ENCODE measurements around the gene FAM234B.
A peak's percentile ranks its signal among the peaks of the same experiment; 100 is the strongest.

The FAM234B gene

DNA sequence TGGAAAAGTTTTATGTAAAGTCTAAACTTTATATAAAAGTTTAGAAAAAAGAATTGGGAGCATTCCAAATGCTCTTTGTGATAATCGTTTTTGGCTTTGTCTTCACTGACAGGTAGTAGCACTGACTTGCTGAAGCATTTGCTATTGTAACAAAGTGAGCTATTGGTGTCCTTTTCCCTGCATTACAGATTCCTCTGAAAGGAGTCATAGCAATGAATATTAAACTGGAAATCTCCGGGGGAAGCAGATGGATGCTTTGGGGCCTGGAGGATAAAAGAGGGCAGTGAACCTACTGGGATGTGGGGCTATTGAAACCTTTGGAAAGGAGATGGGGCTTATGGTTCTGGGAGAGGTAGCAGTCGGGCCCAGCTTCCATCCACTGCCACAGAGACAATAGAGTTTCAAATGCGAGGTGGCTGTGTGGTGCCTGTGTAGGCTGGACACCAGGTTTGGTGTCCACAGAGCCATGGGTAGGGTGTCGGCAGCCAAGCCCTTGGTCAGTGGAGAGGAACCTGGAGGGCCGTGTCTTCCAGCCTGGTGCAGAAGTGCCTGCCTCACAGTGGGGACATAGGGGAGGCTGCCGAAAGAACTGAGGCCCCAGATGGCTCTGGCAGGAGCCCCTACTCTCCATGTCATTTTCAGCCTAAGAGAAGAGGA, 49.1 kb downstream of the FAM234B start:
- DNase-seq (ENCODE audit: low spot score): no peak

DNA sequence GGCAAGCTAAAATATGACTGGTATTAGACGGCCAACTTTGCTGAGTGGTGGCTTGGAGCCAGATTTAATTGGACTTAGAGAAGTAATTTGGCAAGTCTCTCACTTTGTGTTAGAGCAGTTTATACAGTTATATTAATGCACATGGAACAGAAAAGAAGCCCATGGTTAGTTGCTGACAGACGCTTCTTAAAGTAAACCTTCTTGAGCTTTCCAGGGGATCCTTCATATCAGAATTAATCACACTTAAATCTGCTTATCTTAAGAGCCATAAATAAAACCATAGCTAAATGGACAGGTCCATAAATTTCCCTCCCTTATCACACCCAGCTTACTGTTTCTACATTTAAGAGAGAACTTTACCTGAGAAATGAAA, 49.7 kb downstream of the FAM234B start:
- no peak for DNase-seq (ENCODE audit: low spot score)

DNA sequence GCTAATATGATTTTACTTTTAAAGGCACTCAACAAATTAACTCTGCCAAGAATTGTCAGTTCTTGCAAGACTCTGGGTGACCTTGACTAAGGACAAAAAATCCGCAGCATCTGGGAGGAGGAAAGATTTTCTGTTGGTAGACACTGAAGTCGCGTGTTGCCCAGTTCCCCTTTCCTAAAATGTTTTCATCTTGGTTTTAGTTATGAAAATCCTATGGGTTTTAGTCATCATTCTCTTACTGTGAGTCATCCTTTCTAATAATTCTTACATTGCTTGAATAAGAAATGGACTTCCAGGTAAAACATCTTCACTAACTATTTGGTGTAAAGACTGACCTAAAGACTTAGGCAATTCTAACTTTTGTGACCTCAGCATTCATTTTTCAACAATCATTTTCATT, 50.2 kb downstream of the FAM234B start:
- no peak for DNase-seq (ENCODE audit: low spot score)

DNA sequence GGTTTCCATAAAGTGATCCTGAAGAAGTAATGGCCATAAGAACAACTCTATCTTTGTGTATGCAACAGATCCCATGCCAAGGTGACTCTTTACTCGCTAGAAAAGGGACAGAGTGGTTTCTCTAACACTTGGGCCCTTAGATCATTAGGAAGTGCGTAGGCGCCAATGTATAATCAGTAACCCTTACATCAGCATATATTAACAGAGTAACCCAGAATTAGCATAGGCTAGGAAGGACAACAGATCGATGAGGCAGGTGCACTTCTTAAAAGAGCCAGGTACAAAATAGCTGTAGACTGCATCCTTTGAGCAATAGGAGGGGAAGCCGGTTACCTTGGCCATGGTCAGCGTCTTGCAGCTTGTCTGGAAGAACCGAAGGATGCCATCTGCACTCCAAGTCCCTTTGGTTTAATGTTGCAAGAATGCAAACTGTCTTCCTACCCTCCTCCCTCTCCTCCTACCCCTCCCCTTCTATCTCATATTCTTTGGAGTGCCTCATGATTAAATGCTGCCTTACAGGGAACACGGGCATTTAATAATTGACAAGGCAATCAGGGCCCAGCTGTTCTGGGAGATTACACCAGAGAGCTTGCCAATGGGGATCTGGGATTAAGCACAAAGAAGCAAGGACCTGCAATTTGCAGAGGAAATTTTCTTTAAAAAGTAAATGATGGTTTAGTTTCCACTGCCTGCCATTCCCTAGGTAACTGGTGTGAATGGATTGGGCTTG, 51.2 kb downstream of the FAM234B start:
- no peak for DNase-seq (ENCODE audit: low spot score)

DNA sequence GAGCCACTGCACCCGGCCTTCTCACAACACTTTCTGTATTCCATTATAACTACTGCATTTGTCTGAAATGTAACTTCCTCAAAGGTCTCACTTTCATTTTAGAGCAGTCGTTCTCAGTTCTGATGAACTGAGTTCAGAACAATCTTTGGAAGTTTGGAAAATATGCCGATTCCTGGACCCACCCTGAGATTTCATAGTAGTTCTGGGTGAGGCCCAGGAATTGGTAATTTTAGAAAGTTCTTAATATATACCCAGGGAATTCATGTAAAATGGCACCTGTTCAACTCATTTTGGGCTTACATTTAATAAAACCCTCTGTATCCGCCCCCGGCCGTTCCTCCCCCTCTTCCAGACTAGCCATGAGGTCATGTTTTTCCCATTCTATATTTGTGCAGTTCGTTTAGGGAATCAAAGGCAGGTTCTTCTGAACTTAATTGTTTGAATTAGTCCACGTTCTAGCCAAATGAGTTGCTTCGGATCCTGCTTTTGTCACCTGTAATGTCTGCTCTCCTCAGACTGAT, 53.4 kb downstream of the FAM234B start:
- DNase-seq (ENCODE audit: low spot score): no peak

DNA sequence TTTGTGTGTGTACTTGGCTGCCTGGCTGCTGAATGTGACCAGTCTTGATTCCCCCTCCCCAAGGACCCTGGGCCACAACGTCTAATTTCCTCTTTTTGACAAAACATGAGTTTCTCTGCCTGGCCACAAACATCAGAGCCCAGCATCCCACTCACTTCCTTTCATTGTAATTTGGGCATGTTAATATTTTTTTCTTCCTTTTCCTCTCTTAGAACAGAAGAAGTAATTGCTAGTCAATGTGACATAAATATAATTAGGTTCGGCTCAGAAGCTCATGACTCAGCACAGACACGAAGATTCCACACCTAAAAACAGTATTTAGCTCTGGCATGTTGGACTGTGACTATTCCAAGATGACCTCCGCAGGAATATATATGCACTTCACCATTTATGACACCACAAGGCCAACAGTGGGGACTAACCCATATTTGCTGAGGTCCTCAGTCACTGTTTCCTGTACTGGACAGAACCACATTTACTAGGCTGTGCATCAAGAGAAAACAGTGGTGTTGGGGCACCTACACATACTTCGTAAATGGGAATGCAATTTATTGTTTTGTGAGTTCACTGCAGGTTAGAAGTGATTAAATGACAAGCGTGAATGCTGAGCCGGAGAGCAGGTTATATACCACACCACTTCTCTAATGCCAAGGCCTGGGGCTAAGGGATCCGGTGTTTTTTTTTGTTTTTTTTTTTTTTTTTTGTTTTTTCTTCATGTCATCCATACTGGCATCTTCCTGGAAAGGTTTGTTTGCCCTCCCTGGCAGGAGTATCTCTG, 55.1 kb downstream of the FAM234B start:
- DNase-seq (ENCODE audit: low spot score): no peak

DNA sequence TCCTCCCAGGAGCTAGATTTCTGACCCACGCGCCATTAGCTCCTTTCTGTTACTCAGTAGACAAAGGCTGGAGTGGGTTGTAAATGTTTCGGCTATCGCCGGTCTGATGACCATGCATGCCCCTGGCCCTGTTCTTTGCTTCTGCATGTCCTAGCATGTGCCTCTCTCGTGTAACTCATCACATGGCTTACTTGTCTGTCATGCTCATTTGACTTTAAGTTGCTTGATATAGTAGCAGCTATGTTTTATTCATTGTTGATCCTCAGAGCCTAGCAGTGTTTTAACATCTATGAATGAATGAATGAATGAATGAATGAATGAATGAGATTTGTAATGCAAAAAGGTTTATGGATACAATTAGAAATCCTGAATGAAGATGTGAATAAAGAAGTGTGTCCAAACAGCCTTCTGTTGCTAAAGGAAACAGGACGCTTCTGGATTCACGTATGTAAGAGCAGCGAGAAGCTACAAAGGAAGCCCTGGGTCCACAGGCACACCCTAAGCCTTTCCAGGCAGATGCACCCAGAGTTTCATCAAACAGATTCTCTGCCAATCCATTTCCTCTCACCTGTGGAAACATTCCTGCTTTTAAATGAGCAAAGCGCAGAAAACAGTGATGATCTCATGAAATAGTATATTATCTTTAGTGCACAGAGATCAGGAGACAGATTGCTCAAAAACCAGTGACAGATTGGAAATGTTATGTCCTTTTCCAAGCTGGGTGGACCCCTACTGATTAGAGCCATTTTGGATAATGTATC, 55.8 kb downstream of the FAM234B start:
- DNase-seq (ENCODE audit: low spot score): no peak

DNA sequence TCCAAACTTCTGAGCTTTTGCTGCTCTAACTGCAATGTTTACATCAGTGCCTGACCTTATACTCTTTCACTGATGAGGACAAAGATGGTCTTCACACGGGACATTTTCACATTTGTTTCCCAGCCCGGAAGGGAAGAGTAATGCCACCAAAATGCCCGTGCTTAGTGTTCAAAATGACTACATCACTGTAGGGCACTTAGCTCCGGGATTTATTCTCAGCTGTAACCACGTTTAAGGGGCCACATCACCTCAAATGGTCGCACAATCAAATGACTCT, 56.4 kb downstream of the FAM234B start:
- DNase-seq (ENCODE audit: low spot score): no peak

DNA sequence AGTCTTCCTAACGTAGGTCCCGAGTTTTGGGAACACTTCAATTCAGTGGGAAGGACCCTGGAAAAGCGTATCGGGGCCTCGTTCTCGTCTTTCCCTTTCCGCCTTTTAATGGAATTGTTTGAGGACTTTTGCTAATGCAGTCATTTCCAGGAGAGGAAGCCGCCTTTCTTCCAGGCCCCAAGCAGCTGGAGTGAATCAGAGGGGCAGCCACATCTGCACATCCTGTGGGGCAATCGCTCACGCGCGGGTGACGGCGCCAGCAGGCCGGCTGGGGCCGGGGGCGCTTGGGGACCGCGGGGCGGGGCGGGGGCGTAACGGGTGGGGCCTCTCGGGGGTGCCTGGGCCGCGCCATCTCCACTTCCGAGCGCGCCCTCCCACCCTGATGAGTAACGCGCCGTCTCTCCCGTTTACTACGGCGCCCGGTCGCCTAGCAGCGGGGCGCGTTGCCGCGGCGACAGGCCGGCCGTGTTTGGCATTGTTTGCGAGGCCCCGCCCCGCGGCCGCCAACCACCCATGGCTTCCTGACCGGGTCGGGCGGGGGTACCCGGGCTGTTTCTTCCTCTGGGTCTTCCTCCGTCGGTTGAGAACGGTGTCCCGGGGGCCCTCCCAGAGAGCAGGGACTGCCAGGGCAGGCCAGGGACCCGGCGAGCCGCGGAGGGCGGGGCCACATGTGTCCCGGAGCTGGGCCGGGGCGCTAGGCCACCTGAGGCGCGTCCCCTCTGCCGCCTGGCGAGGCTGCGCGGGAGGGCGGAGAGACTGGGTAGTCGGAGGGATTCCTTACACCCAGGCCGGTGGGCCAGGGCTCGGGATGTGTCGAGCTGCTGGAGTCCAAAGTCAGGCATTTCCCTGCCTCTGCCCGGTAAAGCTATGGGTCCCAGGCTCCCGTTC, 56.9 kb downstream of the FAM234B start:
- peak; percentile 54 for DNase-seq (ENCODE audit: low spot score)

DNA sequence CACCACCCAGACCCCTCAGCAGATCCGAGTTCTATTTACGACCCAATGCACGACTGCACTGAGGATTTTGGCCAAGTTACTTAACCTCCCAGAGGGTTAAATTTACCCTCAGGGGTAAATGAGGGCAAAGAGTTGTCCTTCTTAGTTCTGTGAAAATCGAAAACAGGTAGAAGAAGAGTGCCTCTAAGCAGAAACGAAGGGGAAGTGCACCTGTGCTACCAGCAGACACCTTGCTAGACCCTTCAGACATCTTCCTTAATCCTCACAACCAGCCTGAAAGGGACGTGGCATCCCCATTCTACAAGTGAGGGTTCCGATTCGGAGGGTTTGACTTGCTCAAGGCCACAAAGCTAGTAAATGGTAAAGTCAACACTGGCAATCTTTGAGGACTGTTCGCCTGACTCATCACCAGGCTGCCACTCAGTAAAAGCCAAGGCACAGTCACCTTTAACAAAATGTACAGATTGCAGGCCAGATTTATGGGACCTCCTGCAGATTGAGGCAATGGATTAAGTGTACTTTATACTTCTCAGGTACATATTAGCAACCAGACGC, 57.7 kb downstream of the FAM234B start:
- DNase-seq (ENCODE audit: low spot score): no peak

DNA sequence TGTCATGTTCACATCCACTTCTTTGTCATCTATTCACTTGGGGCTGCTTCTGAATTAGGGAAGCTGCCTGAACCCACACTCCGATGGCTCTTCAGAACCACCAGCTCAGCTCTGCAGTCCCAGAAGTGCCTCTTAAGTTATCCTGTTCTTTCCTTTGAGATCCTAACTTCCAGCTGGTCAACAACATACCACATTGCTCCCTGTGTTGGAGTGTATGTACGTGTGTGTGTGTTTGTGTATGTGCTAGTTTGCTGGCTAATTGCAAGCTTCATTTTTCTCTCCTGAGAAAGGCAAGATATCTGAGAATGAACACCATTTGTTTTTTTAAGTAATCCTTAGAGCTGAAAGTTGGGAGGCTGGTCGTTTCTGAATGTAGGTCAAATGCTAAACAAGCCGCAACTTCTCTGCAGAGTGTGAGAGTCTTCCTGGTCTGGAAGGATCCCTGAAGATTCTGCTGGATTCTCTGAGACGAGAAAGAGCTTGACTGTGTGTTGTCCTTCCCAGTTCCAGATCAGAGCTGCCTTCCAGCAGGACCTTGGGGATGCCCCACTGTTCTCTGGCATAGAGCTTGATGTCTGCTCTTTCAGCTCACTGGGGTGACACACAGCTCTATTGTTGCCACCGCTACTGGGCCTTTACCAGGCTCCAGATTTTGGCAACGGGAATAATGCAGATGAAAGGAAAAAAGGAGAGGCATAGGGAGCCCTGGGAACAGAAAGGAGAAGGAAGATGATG, 58.4 kb downstream of the FAM234B start:
- DNase-seq (ENCODE audit: low spot score): no peak

DNA sequence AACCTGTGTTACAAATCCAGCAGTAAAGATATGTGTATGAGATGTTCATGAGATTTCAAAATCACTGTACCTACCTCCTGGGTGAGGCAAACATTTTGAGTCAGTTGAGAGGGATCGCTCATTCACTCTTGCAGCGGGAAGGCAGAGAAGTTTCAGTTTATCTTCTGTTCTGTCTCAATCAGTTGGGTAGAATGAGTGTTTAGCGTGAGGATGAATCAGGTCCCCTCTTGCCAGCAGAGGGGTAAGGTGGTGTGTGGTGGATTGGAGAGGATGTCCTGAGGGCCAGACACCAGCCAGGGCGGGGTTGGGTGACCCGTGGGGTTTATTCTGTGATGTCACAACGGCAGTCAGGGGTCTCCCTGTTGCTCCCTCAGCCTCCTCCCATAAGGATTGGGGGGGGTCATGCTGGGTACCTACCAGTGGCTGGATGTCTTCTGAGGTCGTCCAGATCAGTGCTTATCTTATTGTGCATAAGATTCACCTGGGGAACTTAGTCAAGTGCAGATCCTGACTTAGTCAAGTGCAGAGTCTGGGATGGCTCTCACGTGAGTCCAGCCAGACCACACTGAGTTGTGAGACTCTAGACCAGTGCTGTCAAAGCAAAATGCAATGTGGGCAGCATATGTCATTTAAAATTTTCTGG, 59.3 kb downstream of the FAM234B start, which contains the start of gene GSG1:
Gene GSG1, minus strand, starts transcription at position 277 of the 643 bp plus-strand sequence. Its CDS starts 155 bp downstream, at position 122.
- no peak for DNase-seq (ENCODE audit: low spot score)

DNA sequence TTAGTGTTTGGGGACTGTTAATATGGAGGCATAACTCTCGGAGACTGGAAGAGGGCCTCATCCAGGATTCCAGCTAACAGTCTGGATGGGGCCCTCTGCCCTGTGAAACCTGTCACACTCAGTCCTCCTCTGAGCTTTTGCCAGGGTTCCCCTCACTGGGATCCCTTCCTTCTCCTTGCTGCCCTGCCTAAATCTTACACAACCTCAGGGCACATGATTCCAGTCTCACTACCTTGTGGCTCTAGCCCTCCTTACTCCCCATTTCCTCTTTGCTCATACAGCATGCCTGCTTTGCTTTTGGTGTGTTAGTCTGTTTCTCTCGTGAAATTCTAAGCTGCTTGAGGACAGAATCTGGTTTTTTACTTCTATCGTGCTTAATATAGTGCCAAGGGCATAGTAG, 60.2 kb downstream of the FAM234B start:
- DNase-seq (ENCODE audit: low spot score): no peak

DNA sequence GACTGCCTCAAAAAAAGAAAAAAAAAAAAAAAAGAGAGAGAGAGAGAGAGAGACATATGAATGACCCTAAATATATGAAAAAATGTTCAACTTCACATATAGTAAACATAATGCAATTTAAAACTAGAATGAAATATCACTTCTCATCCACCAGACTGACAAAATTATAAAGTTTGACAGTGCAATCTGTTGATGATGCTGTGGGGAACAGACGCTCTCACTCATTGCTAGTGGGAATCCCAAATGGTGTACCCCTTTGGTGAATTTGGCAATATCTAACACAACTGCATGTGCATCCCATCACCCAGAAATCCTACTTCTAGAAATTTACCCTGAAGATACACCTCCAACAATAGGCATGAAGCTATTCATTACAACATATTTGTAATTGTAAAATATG, 61.6 kb downstream of the FAM234B start:
- no peak for DNase-seq (ENCODE audit: low spot score)

DNA sequence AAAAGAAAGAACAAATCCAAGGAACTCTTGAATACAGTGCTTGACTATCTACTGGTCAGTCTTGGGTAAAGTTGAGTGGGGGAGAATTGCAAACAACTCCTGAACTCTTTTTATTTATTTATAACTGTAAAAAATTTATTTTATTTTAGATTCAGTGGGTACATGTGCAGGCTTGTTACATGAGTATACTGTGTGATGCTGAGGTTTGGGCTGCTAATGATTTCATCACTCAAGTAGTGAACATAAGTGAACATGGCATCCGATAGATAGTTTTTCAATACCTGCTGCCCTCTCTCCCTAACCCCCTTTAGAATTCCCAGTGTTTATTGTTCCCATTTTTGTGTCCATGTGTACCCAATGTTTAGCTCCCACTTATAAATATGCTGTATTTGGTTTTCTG, 62.5 kb downstream of the FAM234B start:
- DNase-seq (ENCODE audit: low spot score): no peak

DNA sequence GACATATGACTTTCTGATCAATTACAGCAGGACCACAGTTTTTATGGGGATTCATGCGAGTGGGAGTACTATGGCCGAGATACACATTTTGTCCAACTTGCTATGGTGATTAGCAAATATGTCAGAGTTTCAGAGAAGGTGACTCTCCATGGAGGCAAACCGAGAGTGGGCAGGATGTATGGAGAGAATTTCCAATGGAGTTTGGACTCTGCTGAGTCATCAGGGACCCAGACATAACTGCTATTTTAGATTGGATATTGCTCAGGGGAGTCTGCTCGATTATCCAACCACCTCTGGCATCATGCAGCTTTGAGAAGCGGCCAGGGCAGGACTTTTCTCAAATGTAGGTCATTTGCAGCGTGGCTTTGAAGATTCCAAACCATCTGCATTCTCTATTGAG, 68.8 kb downstream of the FAM234B start:
- DNase-seq (ENCODE audit: low spot score): no peak

DNA sequence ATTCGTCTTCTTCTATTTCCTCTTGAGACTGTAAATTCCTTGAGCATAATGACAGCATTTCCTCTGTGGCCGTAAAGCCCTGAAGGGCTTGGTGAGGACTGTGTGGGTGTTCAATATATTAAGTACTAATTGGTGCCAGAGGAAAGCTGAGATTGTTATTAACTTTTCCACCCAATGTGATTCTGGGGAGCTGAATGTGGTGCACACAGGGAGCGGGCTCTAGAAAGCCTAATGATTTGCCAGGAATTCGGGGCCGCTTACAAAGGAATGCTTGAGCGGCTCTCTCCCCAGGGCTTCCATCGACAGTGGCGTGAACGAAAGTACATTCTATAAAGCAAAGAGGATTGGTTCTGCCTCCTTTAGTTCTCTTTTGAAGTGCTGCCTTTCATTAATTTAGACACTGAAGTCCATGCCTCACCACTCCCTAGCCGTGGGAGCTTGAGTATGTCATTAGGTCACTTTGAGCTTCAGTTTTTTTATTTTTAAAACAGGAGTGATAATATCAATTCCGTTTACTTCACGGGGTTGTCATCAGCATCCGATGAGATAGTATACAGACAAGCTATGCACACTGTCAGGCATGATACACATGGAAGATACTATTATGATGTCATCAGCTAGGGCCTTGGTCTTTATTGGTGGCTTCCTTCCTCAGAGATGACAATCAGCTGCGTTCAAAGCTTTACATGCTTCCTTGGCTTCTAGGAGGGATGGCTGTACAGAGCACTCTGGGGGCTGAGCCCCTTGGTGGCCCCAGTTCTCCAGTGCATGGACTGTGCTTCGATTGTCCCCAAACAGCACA, 70.3 kb downstream of the FAM234B start:
- no peak for DNase-seq (ENCODE audit: low spot score)

DNA sequence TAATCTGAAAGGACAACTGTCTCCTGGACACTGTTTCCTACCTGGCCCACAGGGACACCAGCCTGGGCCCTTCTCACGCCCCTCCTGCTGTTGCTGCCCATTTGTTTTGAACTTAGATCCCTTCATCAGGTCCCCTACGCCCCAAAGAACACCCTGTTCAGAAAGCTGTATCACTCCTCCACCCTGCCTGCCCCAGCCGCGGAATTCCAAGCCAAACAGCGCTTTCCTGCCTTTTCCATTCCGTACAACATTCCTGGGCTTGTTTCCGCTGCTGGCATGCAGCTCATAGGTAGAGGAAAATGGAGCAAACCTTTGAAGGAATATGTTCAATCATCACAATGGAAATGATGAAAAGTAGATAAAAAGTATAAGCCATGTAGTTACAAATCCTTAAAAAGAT, 72.1 kb downstream of the FAM234B start:
- DNase-seq (ENCODE audit: low spot score): no peak

DNA sequence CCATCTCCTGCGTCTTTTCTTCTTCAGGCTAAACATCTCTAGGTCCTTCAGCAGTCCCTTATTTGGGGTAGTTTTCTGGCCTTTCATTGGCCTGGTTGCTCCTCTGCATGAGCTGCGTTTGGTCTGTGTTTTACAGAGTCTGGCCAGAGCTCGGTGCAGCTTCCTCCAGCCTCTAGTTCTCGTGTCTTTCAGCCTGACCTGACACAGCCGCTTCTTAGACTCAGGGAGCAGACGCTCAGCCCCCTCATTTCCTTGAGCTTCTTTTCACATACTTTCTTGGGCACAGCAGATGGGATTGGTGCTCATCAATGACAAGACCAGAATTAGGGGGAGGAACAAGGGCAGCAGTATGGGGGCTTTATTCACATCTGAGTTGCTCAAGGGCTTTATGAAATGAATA, 72.8 kb downstream of the FAM234B start:
- no peak for DNase-seq (ENCODE audit: low spot score)

Data from HuH-7 (cell line).